T-helper 1 cell treated with Interleukin-12 subunit alpha and Interleukin-12 subunit beta and Interleukin-4 antibody, amounts not matched to agents 30 μg/mL and 1 μg/mL, for 36 hours (primary cell): ENCODE measurements around the gene SASH1.

ENCODE experiments used
- H3K27ac Mint-ChIP-seq: one replicate; pipeline ENCODE4 v1.8.0; 2021; ENCODE audit warnings: mild to moderate bottlenecking, mixed read lengths
- H3K27me3 Mint-ChIP-seq: one replicate; pipeline ENCODE4 v1.8.0; 2021; ENCODE audit warnings: low read depth, mixed read lengths
- H3K36me3 Mint-ChIP-seq: one replicate; pipeline ENCODE4 v1.8.0; 2021; ENCODE audit warnings: low read depth, mixed read lengths
- H3K4me1 Mint-ChIP-seq: one replicate; pipeline ENCODE4 v1.8.0; 2021; ENCODE audit warnings: low read depth, mixed read lengths
- H3K4me3 Mint-ChIP-seq: one replicate; pipeline ENCODE4 v1.8.0; 2021; ENCODE audit warnings: mild to moderate bottlenecking, moderate library complexity, mixed read lengths
- H3K9me3 Mint-ChIP-seq: one replicate; pipeline ENCODE4 v1.8.0; 2021; ENCODE audit warnings: mixed read lengths

Gene SASH1

GRCh38 chr6:148466158-148466557 lies 123.5 kb downstream of the SASH1 start:
- Mint-ChIP-seq H3K4me3 (no peak overlapping the region), H3K36me3 (no peaks in the 10 kb centered on the region), H3K9me3 (no peaks in the 10 kb centered on the region), H3K4me1 (peaks cover 2% of the 10 kb centered on the region), H3K27ac (no peak overlapping the region), H3K27me3 (peaks cover 36% of the 10 kb centered on the region)

GRCh38 chr6:148467926-148468325 lies 125.3 kb downstream of the SASH1 start:
- Mint-ChIP-seq H3K36me3 (no peaks in the 10 kb centered on the region), H3K4me3 (no peak overlapping the region), H3K27ac (no peak overlapping the region), H3K27me3 (peaks cover 26% of the 10 kb centered on the region), H3K4me1 (peaks cover 2% of the 10 kb centered on the region), H3K9me3 (no peaks in the 10 kb centered on the region)

- H3K36me3 Mint-ChIP-seq = no peaks in the 10 kb centered on the region
- no peaks in the 10 kb centered on the region for H3K9me3 Mint-ChIP-seq
- H3K4me1 Mint-ChIP-seq = no peaks in the 10 kb centered on the region
- H3K27me3 Mint-ChIP-seq = peaks cover 13% of the 10 kb centered on the region
- no peak overlapping the region for H3K27ac Mint-ChIP-seq
- no peak overlapping the region for H3K4me3 Mint-ChIP-seq
Observed at GRCh38 chr6:148470156-148470555, 127.5 kb downstream of the SASH1 start.

- no peak overlapping the region for H3K4me3 Mint-ChIP-seq
- H3K36me3 Mint-ChIP-seq = no peaks in the 10 kb centered on the region
- no peak overlapping the region for H3K27ac Mint-ChIP-seq
- H3K4me1 Mint-ChIP-seq = no peaks in the 10 kb centered on the region
- H3K27me3 Mint-ChIP-seq = peaks cover 15% of the 10 kb centered on the region
- H3K9me3 Mint-ChIP-seq = no peaks in the 10 kb centered on the region
Observed at GRCh38 chr6:148470606-148471465, 128.2 kb downstream of the SASH1 start.

GRCh38 chr6:148471624-148472159 lies 129.1 kb downstream of the SASH1 start:
- Mint-ChIP-seq H3K27me3 (peaks cover 12% of the 10 kb centered on the region), H3K9me3 (no peaks in the 10 kb centered on the region), H3K36me3 (no peaks in the 10 kb centered on the region), H3K4me3 (no peak overlapping the region), H3K4me1 (no peaks in the 10 kb centered on the region), H3K27ac (no peak overlapping the region)

GRCh38 chr6:148472171-148473105 lies 129.8 kb downstream of the SASH1 start:
- H3K36me3 Mint-ChIP-seq = no peaks in the 10 kb centered on the region
- H3K27me3 Mint-ChIP-seq = peaks cover 10% of the 10 kb centered on the region
- H3K4me3 Mint-ChIP-seq = no peak overlapping the region
- no peaks in the 10 kb centered on the region for H3K4me1 Mint-ChIP-seq
- H3K27ac Mint-ChIP-seq = no peak overlapping the region
- H3K9me3 Mint-ChIP-seq = no peaks in the 10 kb centered on the region

- Mint-ChIP-seq H3K27me3 (peaks cover 21% of the 10 kb centered on the region), H3K4me3 (no peak overlapping the region), H3K27ac (no peak overlapping the region), H3K4me1 (no peaks in the 10 kb centered on the region), H3K9me3 (no peaks in the 10 kb centered on the region), H3K36me3 (no peaks in the 10 kb centered on the region)
Observed at GRCh38 chr6:148479497-148479896, 136.9 kb downstream of the SASH1 start.

- Mint-ChIP-seq H3K27ac (no peak overlapping the region), H3K9me3 (no peaks in the 10 kb centered on the region), H3K4me1 (no peaks in the 10 kb centered on the region), H3K27me3 (peaks cover 25% of the 10 kb centered on the region), H3K36me3 (no peaks in the 10 kb centered on the region), H3K4me3 (no peak overlapping the region)
Observed at GRCh38 chr6:148487461-148487860, 144.8 kb downstream of the SASH1 start.

- H3K36me3 Mint-ChIP-seq = no peaks in the 10 kb centered on the region
- no peaks in the 10 kb centered on the region for H3K9me3 Mint-ChIP-seq
- no peak overlapping the region for H3K4me3 Mint-ChIP-seq
- no peaks in the 10 kb centered on the region for H3K4me1 Mint-ChIP-seq
- no peak overlapping the region for H3K27ac Mint-ChIP-seq
- H3K27me3 Mint-ChIP-seq = peaks cover 18% of the 10 kb centered on the region
Observed at GRCh38 chr6:148491638-148492251, 149.1 kb downstream of the SASH1 start.

- Mint-ChIP-seq H3K9me3 (no peaks in the 10 kb centered on the region), H3K4me1 (no peaks in the 10 kb centered on the region), H3K27ac (no peak overlapping the region)
Observed at GRCh38 chr6:148492654-148493290, 150.1 kb downstream of the SASH1 start.

GRCh38 chr6:148493424-148493823 lies 150.8 kb downstream of the SASH1 start:
- Mint-ChIP-seq H3K36me3 (no peaks in the 10 kb centered on the region), H3K27me3 (peaks cover 18% of the 10 kb centered on the region), H3K27ac (no peak overlapping the region), H3K4me1 (no peaks in the 10 kb centered on the region), H3K4me3 (no peak overlapping the region), H3K9me3 (no peaks in the 10 kb centered on the region)

More at GRCh38 chr6:148492654-148493290, 150.1 kb downstream of the SASH1 start:
- H3K27me3 Mint-ChIP-seq = peaks cover 18% of the 10 kb centered on the region
- H3K36me3 Mint-ChIP-seq = no peaks in the 10 kb centered on the region
- H3K4me3 Mint-ChIP-seq = no peak overlapping the region

- H3K36me3 Mint-ChIP-seq = no peaks in the 10 kb centered on the region
- H3K27me3 Mint-ChIP-seq = peaks cover 14% of the 10 kb centered on the region
- no peak overlapping the region for H3K27ac Mint-ChIP-seq
- H3K9me3 Mint-ChIP-seq = no peaks in the 10 kb centered on the region
- no peak overlapping the region for H3K4me3 Mint-ChIP-seq
- no peaks in the 10 kb centered on the region for H3K4me1 Mint-ChIP-seq
Observed at GRCh38 chr6:148494226-148494625, 151.6 kb downstream of the SASH1 start.

GRCh38 chr6:148495029-148495428 lies 152.4 kb downstream of the SASH1 start:
- Mint-ChIP-seq H3K36me3 (no peaks in the 10 kb centered on the region), H3K4me3 (no peak overlapping the region), H3K4me1 (no peaks in the 10 kb centered on the region), H3K27ac (no peak overlapping the region), H3K27me3 (peaks cover 14% of the 10 kb centered on the region), H3K9me3 (no peaks in the 10 kb centered on the region)

GRCh38 chr6:148497257-148497656 lies 154.6 kb downstream of the SASH1 start:
- Mint-ChIP-seq H3K4me3 (no peak overlapping the region), H3K27ac (no peak overlapping the region), H3K4me1 (no peaks in the 10 kb centered on the region), H3K27me3 (peaks cover 9% of the 10 kb centered on the region), H3K36me3 (no peaks in the 10 kb centered on the region), H3K9me3 (no peaks in the 10 kb centered on the region)
